B cell (primary cell): Measurements from ENCODE around the gene C1orf198.

Experiments used
- EZH2 ChIP-seq: IDR thresholded peaks from 2 replicates; pipeline ENCODE4 v1.6.1; 2012; ENCODE audit warnings: borderline replicate concordance, low read depth, mild to moderate bottlenecking, moderate library complexity, low read length; ENCODE audit not compliant: insufficient read depth, poor library complexity, severe bottlenecking
- TF ChIP-seq, protein P1 (sequence below): fragments of 200-600 bp; IDR thresholded peaks from one replicate; pipeline ENCODE4 v1.8.0; 2022; ENCODE audit warnings: antibody characterized with exemption, mild to moderate bottlenecking

- TF ChIP-seq, protein P1, sequence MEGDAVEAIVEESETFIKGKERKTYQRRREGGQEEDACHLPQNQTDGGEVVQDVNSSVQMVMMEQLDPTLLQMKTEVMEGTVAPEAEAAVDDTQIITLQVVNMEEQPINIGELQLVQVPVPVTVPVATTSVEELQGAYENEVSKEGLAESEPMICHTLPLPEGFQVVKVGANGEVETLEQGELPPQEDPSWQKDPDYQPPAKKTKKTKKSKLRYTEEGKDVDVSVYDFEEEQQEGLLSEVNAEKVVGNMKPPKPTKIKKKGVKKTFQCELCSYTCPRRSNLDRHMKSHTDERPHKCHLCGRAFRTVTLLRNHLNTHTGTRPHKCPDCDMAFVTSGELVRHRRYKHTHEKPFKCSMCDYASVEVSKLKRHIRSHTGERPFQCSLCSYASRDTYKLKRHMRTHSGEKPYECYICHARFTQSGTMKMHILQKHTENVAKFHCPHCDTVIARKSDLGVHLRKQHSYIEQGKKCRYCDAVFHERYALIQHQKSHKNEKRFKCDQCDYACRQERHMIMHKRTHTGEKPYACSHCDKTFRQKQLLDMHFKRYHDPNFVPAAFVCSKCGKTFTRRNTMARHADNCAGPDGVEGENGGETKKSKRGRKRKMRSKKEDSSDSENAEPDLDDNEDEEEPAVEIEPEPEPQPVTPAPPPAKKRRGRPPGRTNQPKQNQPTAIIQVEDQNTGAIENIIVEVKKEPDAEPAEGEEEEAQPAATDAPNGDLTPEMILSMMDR = no peak
- no peak for TF ChIP-seq EZH2
These were observed 76.2 kb downstream of the C1orf198 start for GRCh38 chr1:230791986-230792564.
